AG04450 (cell line): ENCODE measurements around the gene RPTOR. TPM values are rescaled to one million over a fixed set of nuclear protein-coding genes. Genes with fewer than 3 reads are reported as not detected.
"Not testable (repeated sequence)": the region's sequence is repeated elsewhere in the genome, so short reads cannot be mapped to it uniquely, and the experiment has no call there.

Experiments used
- CTCF ChIA-PET: fragments of 300-600, 350-600 bp; formaldehyde crosslinking; extraction: SDS; loops from one replicate; lab custom pipeline; 2022; ENCODE audit warnings: antibody characterized with exemption, inconsistent platforms; lab: Charles Lee
- POLR2A ChIA-PET: fragments of 350-600 bp; formaldehyde crosslinking; extraction: SDS; loops from one replicate; lab custom pipeline; 2021; ENCODE audit warnings: antibody characterized with exemption, inconsistent platforms; lab: Yijun Ruan, JAX
- DNase-seq: peaks from one replicate; pipeline ENCODE4 v3.0.0-alpha.2; 2011; ENCODE audit warnings: low read depth, low spot score
- H3K27ac ChIP-seq: one replicate; pipeline ENCODE4 v1.5.1; 2012; ENCODE audit warnings: low read depth, low read length, control low read depth
- H3K27me3 ChIP-seq: one replicate; pipeline ENCODE4 v1.6.0; 2012; ENCODE audit warnings: low read length; ENCODE audit not compliant: control insufficient read depth, insufficient read depth
- H3K4me3 ChIP-seq: 2 replicates; pipeline ENCODE4 v1.5.1; 2011; ENCODE audit warnings: mild to moderate bottlenecking, low read depth, low read length, control low read depth
- H3K9me3 ChIP-seq: 2 replicates; pipeline ENCODE4 v1.5.1; 2012; ENCODE audit warnings: low read length; ENCODE audit not compliant: control insufficient read depth, insufficient read depth
- CTCF ChIP-seq: IDR thresholded peaks from 2 replicates; pipeline ENCODE4 v1.5.1; 2011; ENCODE audit warnings: low read depth, low read length, control low read depth, inconsistent platforms
- polyA plus RNA-seq: library from polyadenylated mRNA; depleted of rRNA; stranded (reverse); fragments of >200 nt; gene quantifications from 2 replicates; pipeline ENCODE4 v1.2.3, GENCODE V29; 2011

Gene RPTOR
- polyA plus RNA-seq, 1 experiment = 6.2 TPM

GRCh38 chr17:80760511-80760911 is 215.9 kb downstream of the RPTOR start:
- Histone ChIP-seq H3K4me3 (no peak overlapping the region), H3K9me3 (peaks cover 3% of the 10 kb centered on the region; the same call in 1 of the 2 replicates), H3K27me3 (no peaks in the 10 kb centered on the region), H3K27ac (no peak overlapping the region)
- DNase-seq = no peak
- CTCF ChIA-PET = no interaction called here
- TF ChIP-seq CTCF = no peak
- POLR2A ChIA-PET = interaction anchor here (0.9 kb wide), 1 partner anchor 9 kb away, joined by 4 read pairs; no protein-coding TSS in a partner anchor

- TF ChIP-seq CTCF = no peak
- ChIA-PET CTCF (no interaction called here), POLR2A (no interaction called here)
- H3K27ac ChIP-seq = peak overlapping the region; percentile 77
- DNase-seq = no peak
- H3K9me3 ChIP-seq = peaks cover 3% of the 10 kb centered on the region; the same call in 1 of the 2 replicates
- H3K27me3 ChIP-seq = no peaks in the 10 kb centered on the region
- H3K4me3 ChIP-seq = 0 out of 2 replicates have a peak overlapping the region, but pooled peaks have one; percentile 8
Observed at GRCh38 chr17:80761110-80761871, 216.7 kb downstream of the RPTOR start.

GRCh38 chr17:80762076-80762475 is 217.4 kb downstream of the RPTOR start:
- no peak for DNase-seq
- H3K27ac ChIP-seq = peak overlapping the region; percentile 77
- no peak for TF ChIP-seq CTCF
- CTCF ChIA-PET = no interaction called here
- POLR2A ChIA-PET = no interaction called here
- no peaks in the 10 kb centered on the region for H3K27me3 ChIP-seq
- peaks cover 3% of the 10 kb centered on the region; the same call in 1 of the 2 replicates for H3K9me3 ChIP-seq
- H3K4me3 ChIP-seq = no peak overlapping the region

GRCh38 chr17:80763293-80763867 is 218.7 kb downstream of the RPTOR start:
- ChIA-PET CTCF (no interaction called here), POLR2A (no interaction called here)
- no peak overlapping the region for H3K27ac ChIP-seq
- DNase-seq = no peak
- peaks cover 3% of the 10 kb centered on the region; the same call in 1 of the 2 replicates for H3K9me3 ChIP-seq
- TF ChIP-seq CTCF = no peak
- H3K4me3 ChIP-seq = no peak overlapping the region
- no peaks in the 10 kb centered on the region for H3K27me3 ChIP-seq

GRCh38 chr17:80764627-80765145 is 220.0 kb downstream of the RPTOR start:
- DNase-seq, H3K27ac ChIP-seq, H3K9me3 ChIP-seq, H3K27me3 ChIP-seq, H3K4me3 ChIP-seq, CTCF ChIA-PET, POLR2A ChIA-PET: not testable (repeated sequence)
